Femur (tissue), 1 donor: Measurements from ENCODE around the gene NMD3.
"Not testable (repeated sequence)": the region's sequence is repeated elsewhere in the genome, so short reads cannot be mapped to it uniquely, and the experiment has no call there.

Source experiments
- DNase-seq: peaks from one replicate; pipeline ENCODE4 v3.0.0-alpha.2; 2017

NMD3 gene

DNA sequence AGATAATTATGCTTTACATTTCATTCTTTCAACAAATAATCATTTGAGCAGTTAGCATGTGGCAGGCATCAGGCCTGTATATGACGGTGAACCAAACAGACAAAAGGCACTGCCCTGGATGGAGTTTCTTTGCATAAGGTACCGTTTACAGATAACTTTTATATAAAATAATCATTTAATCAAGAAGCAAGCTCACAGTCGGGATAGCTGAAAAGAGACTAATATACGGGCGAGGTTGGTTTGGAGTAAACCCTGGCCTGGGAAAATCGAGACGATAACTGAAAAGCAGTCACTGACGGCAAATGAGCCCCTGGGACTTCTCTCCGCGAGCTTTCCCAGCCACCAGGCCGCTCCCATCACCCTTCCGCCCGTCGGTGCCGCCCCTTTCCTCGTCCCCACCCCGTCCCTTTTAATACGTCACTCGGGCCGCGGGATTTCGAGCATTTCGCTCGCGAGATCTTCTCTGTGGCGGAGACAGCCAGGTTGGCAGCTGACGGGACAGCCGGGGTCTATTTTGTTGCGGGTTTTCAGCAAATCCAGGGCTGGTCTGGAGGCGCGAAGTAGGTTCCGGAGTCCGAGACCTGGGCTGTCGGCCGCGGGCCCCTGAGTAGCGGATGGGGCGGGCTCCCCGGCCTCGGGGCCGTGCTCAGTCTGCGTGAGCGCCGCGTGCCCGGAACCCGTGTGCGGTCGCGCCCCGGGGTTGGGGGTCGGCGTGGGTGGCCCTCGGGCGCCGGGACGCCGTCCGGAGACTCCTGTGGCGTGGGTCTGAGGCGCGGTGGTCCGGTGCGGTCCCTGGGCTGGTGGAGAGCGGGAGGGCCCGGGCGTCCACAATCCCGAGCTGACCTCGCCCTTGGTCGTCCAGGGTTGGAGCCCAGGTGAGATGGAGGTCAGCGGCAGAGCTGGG, at the start of gene NMD3:
TSS of gene NMD3 (plus strand) at position 462 of the 904 bp plus-strand sequence. CDS start 703 bp downstream, outside the sequence.
- peak; percentile 98 for DNase-seq

DNA sequence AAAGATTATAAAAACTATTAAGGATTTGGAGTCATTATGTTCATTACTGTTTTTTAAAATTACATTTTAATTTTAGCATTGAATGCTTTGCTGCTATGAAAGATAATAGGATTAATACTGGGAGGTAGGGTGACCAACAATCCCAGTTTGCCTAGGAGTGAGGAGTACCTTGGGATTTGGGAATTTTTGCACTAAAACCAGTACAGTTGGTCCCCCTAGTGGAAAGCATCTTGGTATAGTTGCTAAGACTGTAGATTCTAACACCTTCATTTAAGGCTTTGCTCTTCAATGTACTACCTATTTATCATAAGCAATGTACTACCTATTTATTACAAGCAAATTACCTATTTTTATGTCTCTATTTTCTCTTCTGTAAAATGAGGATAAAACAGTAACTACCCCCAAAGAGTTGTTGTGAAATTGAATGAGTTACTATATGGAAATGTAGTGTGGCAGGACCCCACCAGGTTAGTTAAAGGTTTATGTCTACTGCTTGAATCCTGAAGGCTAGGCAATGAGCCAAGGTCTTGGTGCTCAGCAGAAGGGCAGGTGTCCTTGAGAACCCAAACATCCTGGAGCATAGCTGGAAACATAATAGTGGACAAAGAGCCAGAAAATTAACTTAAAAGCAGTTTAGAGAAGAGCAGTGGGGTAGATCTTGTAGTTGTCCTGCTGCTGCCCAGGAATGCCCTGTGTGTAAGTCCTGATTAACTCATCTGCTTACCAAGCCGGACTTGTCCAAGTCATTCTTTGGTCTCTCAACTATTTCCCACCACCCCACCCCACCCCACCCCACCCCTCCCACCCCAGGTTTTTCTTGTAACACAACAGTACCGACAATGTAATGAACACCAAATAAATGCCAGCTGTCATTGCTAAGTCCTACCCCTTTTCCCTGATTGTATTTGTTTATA, 49.2 kb upstream of the NMD3 start:
- DNase-seq, result no peak

DNA sequence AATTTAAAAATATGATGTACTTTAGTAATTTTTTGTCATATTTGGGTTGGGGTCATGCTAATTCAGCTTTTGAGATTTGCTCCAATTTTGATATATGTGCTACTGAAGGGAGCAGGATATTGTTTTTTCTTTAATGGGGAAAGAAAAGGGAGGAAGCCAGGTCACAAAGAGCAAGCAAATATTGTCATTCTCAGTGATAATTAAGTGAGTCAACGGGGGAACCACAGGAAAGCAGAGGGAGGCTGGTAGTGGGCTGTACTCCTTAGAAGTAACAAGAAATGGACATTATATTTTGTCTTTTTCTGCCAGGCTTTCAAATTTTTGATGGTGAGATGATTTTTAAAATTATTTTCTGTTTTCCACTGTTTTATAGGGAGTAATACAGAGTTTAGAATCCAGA, 45.6 kb upstream of the NMD3 start:
- no peak for DNase-seq

DNA sequence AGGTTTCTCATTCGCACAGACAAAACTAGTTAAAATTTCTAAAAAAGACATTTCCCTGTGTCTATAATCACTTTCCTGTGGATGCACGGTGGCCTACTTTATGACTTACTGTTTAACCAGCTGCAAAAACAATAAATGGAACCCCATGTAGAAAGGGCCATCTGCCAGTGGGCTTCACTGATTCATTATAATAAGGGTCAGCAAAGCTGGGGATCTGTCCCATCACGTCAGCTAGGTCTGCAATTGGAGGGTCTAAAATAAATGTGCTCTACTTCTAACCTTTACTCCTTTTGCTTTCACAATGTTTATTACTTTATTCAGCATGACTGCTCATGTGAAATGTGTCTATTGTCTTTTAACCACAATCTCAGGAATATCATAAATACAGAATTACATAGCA, 43.1 kb upstream of the NMD3 start:
- DNase-seq, result no peak

DNA sequence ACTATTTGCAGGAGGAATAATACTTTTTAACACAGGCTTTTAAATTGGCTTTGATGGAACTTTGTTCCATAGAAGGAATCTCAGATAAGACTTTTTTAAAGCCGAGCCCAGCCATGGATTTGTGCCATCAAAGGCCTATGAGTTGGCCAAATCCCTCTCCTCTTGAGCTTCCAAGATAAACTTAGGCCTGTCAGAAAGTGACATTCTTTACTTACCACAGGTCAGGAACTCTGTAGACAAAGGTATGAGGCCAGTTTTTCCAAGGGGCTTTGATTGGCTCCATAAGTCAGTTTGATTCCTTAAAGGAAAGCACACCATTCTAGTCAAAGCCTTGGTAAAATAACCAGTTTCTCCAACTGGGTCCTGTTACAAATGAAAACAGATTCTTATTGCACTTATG, 39.7 kb upstream of the NMD3 start:
- not testable (repeated sequence) for DNase-seq

DNA sequence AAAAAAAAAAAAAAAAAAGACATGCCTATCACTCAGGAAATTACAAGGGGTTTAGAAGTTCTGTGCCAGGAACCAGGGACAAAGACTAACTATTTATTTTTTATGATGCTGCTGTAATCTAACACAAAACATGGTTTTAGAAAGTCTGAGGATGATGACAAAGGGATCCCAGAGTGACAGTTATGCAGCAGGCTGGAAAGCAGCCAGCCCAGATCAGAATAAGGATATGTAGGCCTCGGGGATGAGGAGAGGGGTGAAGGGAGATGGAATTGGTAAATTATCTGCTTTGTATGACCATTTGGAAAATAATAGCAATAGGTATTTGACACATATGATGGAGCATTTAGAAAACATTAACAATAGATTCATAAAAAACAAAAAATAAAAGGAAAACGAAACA, 34.1 kb upstream of the NMD3 start:
- no peak for DNase-seq

DNA sequence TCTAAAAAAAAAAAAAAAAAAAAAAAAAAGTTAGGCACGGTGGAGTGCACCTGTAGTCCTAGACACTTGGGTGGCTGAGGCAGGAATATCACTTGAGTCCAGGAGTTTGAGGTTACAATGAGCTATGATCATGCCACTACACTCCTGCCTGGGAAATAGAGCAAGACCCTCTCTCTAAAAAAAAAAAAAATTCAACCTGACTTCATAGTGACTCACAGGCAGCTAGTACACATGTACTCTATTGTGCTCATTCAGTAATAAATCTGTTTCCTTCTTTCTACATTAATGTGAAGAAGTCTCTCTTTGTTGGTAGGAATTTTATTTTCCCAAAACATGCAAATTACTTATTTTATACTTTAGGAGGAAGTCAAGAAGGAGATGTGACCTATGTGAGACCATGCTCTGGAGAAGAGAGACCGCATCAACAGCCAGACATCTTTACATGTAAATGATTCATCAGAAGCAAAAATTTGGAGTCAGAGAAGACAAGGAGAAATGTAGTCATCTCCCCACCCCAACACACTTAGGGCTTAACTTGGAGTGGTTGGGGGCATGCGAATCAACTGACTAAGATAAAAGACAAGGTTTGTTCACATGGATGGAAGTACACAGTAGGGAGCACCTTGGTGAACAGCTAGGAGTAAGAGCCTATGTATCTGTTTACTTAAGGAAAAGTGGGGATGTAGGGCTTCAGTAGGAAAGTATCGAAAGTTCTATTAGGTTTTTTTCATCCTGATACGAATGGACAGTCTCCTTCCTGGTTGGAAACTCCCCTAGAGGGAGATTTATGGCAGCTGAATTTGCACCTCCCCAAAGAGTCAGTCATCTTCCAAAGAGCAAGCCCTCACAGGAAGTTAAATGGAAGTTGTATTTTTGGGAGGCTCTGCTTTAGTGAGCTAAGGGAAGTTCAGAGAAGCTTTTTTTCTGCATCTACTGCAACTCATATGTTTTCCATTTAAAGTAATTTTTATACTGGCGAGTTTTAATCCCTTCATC, 23.0 kb upstream of the NMD3 start:
- no peak for DNase-seq

DNA sequence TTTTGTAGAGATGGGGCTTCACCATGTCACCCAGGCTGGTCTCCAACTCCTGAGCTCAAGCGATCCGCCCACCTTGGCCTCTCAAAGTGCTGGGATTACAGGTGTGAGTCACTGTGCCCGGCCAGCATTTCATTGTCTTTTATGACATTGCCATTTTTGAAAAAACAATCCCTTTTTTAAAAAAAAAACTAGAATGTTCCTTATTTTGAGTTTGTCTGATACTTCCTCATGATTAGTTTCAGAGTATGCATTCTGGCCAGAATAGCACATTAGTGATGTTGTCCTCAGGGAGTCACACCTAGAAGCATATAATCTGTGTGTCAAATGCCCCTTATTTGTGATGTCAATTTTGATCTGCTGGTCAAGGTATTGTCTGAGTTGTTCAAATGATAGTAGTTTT, 21.2 kb upstream of the NMD3 start:
- DNase-seq, result no peak

DNA sequence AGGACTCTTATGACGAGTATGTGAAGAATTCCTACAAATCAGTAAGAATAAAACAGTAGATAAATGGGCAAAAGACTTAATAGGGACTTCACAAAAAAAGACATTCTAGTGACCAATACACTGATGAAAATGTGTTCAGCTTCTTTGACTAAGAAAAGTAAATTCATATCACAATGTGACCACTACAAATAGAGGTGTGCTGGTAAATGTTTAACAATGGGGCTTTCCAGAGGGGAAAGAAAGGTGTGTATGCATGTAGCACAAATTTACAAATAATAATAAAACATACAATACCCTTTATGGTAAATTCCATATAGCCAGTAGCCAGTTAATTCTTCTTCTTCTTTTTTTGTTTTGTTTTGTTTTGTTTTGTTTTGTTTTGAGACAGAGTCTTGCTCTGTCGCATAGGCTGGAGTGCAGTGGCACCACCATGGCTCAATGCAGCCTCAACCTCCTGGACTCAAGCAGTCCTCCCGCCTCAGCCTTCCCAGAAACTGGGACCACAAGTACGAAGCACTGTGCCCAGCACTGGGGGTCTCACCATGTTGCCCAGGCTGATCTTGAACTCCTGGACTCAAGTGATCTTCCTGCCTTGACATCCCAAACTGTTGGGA, 17.5 kb upstream of the NMD3 start:
- DNase-seq, result no peak

DNA sequence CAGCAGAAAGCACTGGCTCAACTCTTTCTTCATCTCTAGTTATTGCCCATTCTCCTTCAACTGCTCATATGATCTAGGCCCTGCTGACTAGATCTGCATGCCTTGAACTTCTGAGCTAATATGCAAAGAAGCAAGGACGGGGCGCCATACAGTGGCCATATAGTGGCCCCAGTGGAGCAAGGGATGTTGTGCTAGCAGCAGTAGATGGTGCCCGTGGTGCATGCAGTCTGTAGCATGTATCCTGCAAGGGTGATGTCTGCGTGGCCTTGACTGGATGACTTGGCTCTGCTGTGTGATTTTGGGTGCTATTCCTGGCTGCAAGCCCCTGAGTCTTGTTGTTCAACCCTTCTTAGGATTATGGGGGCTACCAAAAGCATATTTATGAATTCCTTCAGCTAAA, 12.2 kb upstream of the NMD3 start:
- no peak for DNase-seq

DNA sequence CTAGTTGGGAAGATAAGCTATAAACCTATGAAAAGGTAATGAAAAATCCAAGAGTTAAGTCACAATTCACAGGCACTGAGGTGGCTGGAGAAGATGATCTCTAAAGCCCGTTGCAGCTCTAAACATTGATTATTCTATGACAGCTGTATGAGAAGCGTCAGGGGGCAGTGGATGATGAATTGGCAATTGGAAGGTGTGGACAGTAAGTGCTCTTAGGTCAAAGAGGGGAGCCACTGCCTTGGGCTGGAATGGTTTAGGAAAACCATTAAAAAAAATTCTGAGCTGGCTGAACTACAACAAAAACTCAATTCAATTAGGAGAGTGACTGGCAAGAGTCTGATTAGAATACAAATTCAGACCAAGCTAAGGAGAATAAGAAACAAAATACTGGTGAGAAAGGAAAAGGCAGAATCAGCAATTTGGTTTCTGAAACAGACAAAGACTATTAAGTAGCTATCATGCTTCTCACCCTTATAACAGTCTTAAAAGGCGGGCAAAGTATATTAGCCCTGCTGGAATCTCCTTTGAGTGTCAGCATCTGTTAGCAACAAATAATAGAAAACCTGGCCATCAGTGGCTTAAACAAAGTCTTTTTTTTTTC, 8.8 kb upstream of the NMD3 start:
- DNase-seq, result no peak

DNA sequence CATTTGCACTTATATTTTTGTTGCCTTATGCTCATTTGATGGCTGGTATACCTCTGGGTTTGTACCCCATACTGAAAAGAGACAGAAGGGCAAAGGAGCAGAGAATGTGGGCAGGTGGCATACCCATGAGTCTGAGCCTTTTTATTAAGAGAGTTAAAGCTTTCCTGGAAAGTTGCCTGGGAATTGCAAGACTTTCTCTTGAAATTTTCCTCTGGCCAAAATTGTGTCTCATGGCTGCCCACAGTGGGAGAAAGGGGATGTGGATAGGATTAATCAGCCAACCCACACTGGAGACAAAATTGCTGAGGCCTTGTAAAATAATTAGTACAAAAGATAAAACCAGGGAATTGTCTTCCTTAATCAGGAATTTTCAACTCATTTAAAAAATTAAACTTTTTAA, 8.2 kb upstream of the NMD3 start:
- no peak for DNase-seq

DNA sequence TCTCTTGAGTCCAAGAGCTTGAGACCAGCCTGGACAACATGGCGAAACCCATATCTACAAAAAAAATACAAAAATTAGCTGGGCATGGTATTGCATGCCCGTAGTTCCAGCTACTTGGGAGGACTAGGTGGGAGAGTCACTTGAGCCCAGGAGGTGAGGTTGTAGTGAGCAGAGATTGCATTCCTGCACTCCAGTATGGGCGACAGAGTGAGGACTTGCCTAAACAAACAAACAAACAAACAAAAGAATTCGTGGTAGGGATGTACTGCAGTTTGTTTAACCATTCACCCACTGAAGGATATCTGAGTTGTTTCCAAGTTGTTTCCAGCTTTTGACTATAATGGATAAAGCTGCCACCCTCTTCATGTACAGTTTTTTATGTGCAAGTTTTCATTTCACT, 7.5 kb upstream of the NMD3 start:
- DNase-seq, result no peak

DNA sequence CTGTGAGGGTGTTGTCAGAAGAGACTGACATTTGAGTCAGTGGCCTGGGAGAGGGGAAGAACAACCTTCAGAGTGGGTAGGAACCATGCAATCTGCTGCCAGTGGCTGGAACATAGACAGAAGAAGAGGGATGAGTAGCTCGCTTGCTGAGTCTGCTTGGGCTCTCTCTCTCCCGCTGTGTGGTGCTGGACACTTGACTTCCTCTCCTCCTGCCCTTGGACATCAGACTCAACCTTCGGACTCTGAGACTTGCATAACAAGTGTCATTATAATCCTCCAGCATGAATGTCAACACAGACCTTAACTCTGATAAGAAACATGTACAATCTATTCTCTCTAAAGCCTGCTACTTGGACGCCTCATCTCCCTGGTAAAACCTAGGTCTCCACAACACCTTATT, 5.9 kb upstream of the NMD3 start:
- DNase-seq, result no peak

DNA sequence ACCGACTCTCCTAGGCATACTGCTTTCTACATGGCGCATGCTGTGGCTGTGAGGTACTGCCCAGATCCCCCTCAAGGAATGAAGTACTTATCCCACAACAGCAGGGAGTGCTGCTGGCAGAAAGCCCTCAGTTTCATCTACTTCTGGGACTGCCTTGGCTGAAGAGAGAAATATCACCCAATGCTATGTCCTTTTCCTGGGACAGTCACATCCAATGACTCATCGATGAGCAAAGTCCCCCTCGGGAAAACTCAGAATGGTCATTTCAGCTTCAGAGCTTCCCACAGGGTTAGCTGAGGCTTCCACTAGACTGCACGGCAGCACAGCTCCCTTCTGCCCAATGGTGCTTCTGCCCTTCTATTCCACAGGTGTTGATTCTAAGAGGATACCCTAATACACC, 3.6 kb upstream of the NMD3 start:
- no peak for DNase-seq

DNA sequence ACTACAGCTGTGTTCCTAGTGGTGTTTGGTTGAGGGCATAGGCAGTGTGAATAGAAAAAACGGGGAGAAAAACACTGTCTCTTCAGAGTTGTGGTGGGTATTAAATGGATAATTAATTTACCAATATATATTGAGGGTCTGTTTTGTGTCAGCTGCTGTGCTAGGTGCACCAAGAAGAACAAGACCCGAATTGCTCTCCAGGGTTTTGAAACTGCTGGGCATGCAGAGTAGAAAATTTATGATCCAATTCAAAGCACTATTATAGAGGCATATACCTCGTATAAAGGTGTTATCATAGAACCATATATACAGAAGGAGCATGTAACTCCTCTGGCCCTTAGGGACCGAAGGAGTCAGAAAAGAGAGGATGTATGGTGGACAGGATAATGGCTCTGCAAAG, 1.6 kb upstream of the NMD3 start:
- no peak for DNase-seq

DNA sequence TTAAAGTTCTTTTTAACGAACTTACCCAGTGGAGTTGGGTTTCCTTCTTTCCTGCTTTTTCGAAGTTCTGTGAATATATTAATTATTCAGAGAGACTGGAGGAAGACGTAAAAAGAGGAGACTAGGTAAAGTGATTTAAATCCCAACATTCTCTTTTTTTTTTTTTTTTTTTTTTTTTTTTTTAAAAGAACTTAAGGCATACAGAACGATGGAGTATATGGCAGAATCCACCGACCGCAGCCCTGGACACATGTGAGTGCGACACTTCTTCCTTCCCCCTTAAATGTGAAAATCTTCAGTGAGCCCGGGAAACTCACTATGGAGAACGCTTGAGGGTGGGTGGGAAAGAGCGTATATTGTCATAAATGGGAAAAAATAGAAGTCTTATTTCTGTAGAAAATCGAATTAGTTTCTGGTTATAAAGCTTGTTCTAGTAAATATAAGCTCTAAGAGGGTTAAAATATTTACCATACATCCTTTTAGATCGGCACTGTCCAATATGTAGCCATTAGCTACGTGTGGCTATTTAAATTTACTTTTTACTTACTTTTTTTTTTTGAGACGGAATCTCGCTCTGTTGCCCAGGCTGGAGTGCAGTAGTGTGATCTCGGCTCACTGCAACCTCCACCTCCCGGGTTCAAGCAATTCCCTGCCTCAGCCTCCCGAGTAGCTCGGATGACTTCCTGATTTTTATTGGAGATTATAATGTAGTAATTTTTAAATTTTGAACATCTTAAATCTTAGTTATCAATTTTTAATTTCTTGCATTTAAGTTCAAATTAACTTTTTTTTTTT, 892 bp downstream of the NMD3 start:
- DNase-seq, result peak; percentile 48

DNA sequence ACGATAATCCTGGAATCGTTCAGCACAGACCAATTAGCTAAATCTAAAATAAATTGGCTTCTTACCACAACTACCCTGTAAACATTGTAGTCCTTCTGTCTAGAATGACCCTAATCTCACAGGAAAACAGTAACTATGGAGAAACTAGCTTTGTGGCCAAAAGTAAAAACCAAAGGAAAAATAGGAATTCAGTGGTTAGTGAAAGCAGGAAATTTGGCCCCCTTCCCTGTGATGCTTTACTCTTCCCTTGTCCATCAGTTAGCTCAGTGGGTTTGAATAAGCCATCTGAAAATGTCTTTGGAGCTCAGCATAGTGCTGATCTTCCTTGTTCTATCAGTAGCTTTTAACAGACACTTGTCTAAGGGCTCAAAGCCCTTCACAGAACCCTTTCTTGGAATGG, 1.6 kb downstream of the NMD3 start:
- no peak for DNase-seq

DNA sequence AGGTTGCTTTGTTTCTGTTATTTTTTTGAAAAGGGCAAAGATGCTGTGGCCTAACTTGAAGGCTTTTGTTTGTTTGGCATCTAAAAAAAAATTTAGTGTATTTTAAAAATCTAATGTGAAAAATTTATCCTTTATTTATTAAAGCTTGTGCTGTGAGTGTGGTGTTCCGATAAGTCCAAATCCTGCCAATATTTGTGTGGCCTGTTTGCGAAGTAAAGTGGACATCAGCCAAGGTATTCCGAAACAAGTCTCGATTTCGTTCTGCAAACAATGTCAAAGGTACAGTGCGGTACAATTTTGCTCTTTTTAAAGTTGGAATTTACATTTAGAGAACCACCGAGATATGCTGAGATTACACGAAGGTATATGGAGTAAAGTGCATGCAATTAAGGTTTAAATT, 3.7 kb downstream of the NMD3 start:
- no peak for DNase-seq

DNA sequence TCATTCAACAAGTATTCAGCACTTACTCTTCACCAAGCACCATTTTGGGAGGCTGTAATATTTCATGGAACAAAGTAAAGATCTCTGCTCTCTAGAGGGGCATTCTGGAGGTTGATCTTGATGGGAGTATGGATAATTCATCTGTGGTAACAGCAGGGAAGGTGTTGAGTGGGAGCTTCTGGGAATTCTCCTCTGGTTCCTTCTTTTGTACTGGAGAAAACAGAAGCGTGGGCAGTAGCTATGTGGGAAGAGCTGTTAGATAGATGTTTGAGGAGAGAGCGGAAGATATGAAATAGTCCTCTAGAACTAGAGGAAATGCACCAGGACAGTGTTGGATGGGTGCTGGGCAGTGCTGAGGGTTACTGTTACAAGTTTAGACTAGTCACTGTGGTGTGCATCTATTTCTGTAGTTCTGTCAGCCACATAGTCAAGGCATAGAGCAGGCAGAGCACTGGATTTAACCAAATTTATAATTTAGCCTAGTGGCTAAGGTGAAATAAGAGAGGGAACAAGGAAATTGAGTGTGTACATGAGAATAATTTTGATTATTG, 9.6 kb downstream of the NMD3 start:
- no peak for DNase-seq

DNA sequence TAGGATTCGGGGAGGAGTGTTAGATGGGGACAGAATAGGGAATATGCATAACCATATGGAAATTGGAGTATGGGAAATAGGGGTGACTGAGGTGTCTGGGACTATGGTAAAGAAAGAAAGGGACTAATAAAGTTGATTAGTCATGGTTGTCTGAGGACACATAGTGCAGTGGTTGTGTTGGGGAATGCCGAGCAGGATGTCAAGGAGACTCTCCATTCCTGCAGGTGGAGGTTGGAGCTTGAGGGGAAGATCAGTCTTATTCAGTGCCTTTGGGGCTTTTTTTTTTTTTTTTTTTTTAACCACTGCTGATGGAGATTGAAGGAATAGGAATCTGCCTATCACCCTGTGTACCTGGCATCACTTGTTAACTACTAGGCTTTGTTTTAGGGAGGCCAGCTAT, 10.8 kb downstream of the NMD3 start:
- DNase-seq, result no peak
